ENCODE results near the gene SORBS1.

- TF ChIP-seq CTCF (conservative IDR thresholded peaks at IDR 0.05; ENCODE audit: low read length), result no peak
- no peak for TF ChIP-seq EZH2phosphoT487 (IDR thresholded peaks at IDR 0.05; ENCODE audit: borderline replicate concordance, low read depth, low read length)
Measured at GRCh38 chr10:95567903-95568630, 6.9 kb upstream of the SORBS1 start.
